HG02870 (cell line): Measurements from ENCODE around the gene PLD6.
A peak's percentile ranks its signal among the peaks of the same experiment; 100 is the strongest.

Experiments used
- ATAC-seq: cut with Tn5 transposase; IDR thresholded peaks from one replicate; pipeline ENCODE4 v1.9.1; 2021; ENCODE audit warnings: mild to moderate bottlenecking, moderate library complexity; ENCODE audit not compliant: unreplicated experiment

Gene PLD6

DNA sequence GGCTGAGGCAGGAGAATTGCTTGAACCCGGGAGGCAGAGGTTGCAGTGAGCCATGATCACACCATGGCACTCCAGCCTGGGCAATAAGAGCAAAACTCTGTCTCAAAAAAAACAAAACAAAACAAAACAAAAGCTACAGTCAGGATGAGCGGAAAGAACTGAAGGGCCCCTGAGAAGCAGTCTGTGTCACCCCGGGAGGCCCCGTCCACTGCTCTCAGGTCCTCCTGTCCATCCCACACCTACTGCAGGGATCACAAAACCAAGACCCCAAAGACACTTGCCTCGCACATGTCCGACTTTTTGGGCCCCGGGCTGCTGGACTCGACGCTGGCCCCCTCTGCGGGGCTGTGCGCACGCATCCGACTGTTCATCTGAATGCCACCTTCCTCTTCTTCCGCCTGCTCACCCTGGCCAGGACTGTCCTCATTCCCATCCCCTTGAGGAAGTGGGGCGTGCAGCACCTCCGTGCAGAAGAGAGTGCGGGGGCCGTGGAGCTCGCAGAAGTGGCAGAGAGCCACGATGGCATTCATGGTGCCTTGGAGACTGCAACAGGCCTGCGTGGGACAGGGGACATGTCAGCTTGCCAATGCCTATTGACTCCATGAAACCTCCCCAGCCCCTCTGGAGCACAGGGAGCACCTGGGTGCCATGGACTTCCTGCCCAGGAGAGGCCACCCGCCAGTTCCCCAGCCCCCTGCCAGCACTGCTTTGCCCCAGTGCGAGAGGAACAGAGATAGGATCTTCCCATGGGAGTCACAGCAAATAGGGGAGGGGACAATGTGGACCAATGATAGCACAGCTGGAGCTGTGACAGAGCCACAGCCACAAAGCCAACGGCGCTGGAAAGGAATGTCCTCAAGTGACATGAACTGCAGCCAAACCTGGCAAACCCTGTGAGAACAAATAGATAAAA lies 21.7 kb upstream of the PLD6 start:
- no peak for ATAC-seq

GRCh38 chr17:17226451-17227265 lies 20.5 kb upstream of the PLD6 start:
- ATAC-seq: no peak

GRCh38 chr17:17225901-17226300 lies 19.8 kb upstream of the PLD6 start:
- no peak for ATAC-seq

DNA sequence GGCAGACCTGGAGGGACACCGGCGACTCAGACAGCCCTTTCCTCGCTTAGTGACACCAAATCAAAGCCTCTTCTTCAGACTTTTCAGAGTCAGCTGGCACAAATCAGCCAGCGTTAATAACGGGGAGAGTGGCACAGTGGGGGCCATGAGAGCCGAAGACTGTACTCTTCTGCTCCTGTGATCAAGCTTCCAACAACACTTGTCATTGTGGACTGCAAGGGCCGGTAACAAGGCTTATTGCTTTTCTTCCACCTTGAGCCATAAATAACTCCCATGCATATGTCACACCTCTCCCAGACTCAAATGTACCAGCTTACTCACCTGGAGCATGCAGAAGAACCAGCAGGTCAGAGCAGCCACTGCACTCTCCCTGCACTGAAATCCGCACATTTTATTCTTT lies 18.0 kb upstream of the PLD6 start:
- ATAC-seq: no peak

GRCh38 chr17:17223736-17224135 lies 17.6 kb upstream of the PLD6 start:
- ATAC-seq: no peak

DNA sequence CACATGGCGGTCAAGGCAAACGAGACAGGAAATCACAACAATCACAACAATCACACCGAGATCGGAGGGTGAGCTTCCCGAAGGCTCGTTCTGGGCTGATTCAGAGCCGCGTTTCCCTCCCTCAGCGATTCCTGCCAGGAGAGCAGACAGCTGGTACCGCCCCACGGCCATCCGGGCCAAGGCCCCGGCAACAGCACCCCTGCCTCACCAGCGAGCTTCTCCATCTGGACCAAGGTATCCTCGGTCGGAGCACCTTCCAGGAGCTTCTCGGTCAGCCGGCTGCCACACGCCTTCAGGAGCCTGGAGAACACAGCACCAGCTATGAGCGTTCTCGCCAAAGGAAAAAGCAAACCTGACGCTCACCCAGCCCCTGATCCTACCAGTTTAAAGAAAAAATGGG lies 15.2 kb upstream of the PLD6 start:
- ATAC-seq: no peak

DNA sequence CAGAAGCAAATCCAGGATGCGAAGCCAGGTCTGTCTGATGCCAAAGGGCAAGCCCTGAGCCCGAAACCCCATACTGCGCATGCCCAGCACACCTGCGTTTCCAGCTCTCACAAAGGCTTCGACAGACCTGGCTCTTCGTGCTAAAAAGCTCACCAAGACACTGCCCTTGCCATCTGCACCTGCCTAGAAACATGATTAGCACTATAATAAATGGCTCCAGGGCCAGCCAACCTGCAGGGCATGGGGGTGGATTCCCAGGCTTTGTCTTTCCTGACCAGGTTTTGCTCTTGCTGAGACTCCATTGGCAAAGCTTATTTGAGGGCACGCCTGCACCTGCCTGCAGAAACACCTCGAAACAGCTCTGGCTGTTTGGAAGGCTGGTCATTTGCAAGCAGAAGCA lies 14.4 kb upstream of the PLD6 start:
- no peak for ATAC-seq

DNA sequence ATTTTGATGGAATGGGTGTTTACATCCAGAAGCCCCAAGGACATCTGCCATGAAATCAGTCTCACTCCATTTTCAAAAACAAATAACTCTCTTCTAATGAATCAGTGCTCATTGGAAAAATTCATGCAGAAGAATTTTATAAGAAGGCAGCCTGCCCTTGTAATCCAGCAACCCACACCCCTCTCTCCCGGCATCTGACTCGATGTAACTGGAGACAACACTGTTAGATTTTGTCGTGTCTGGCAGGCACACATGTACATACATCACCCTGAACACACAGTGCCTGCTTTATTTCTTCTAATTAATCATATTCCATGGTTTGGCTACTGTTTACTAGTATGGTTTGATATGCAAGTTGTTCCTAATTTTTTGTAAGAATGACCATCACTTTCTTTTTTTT lies 11.9 kb upstream of the PLD6 start:
- no peak for ATAC-seq

GRCh38 chr17:17216776-17217175 lies 10.6 kb upstream of the PLD6 start:
- no peak for ATAC-seq

DNA sequence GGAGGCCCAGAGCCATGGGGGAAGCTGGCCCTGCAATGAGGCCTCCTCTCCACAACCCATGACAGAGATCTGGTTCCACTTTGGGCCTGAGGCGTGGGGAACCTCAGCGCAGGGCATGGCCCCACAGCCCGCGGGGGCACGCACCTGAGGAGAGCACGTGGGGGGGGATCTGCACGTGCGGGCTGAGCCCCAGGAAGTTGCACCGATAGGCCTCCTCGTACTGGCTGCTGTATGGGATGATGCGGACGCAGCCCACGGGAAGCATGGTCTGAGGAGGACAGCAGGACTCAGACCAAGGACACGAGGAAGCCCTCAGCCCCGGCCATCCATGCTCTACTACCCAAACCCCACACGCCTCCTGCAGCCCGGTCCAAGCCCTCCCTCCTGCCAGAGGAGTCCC lies 10.1 kb upstream of the PLD6 start:
- no peak for ATAC-seq

DNA sequence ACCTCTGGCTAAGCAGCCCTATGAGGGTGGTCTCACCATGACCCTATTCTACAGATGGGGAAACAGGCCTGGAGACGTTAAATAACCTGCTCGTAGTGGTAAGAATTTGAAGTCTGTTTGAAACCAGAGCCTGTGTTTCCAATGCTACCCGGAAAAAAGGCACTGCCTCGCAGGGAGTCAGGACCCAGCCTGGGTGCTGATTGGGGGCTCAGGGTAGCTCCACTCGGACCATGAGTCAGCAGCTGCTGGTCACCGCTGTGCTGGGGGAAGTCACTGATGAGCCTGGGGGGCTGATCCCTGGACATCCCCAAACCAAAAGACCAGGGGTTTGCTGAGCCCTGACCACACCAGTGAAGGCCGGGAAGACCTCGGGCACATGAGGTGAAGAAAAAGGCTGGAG lies 9.4 kb upstream of the PLD6 start:
- no peak for ATAC-seq

- no peak for ATAC-seq
Observed at GRCh38 chr17:17214646-17215436, 8.7 kb upstream of the PLD6 start.

- no peak for ATAC-seq
Observed at GRCh38 chr17:17213775-17214174, 7.6 kb upstream of the PLD6 start.

DNA sequence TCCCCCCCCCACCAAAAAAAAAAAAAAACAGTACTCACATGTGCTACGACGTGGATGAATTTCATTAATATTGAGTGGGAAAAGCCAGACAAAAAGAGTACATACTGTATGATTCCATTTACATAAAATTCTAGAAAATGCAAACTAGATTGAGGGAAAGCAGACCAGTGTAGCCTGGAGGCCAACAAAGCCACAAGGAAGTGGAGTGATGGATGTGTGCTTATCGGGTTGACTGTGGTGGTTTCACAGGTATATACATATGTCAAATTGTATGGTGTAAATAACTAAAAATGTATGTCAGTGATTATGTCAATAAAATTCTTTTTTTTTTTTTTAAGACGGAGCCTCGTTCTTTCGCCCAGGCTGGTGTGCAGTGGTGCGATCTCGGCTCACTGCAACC lies 1.9 kb upstream of the PLD6 start:
- no peak for ATAC-seq

DNA sequence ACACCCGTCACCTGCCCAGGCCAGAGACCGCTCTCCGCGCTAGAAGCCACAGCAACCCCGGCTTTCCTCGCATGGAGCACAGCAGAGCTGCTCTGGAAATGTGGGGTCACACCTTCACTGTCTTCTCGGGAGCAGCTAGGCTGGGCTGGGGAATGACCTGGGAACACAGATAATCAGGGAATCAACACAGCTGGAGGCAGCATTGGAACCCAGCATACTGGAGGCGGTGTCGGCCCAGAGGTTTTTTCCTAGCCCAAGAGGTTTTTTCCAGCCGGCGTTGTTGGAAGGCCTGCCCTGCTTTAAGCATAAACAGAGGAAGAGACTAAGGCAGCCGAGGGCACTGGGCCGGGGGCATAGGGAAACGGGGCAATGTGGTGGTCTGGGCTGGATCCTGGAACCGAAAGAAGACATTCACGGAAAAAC lies 791 bp upstream of the PLD6 start:
- no peak for ATAC-seq

DNA sequence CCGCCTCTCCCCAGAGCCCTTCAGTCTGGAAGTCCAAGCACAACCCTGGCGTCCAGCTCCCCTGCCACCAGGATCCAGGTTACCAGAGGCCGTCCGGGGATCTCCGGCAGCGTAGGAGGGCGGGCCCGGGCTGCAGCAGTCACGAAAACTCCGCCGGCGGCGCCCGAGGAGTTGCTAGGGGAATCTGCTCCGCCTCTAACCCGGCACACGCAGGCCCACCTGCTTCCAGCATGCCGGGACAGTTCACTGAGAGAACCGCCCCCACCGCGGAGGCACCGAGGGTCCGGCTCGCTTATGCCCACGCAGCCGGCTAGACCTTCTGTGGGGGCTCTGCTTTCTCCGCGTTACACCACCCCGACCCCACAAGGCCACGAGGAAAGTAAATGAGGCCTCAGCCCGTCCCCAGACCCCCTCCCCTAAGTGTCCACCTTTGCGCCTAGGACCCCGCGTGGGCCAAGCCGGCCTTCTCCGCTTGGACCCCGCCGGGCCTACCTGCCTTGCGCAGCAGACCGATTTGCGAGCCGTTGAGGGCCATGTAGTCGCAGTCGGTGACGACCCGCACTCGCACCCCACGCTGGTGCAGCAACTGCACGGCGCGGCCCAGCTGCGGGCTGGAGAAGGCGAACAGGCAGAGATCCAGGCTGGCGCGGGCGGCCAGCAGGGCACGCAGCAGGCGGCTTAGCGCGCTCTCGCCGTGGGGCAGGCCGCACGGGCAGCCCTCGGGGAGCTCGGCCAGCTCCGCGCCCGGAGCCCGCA lies 587 bp downstream of the PLD6 start:
- ATAC-seq: peak; percentile 46

DNA sequence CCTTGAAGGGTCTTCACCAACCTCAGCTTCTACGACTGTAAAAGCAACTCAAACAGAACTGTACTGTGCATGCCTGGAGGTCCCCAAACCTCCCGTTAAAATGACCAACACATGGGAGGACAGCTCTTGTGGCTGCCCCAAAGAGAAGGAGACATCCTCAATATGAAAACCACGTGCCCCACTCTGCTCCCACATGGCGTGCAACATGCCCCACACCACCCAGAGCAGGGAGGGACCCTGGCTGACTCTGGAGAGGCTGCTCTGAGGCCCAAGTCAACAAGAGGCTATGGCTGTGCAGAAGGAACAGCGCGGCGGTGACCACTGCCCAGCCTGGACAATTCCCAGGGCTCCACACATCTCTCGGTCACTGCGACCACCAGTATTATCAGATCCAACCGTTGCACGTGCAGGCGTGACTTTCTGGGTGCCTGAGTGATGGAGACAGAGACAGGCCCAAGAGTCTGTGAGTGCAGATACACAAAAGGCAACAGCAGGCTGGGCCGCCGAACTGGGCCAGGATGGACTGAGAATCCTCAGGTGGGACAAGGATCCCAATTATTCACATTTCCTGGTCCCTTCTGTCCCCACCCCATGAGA lies 1.4 kb downstream of the PLD6 start:
- ATAC-seq: no peak

- ATAC-seq: no peak
Observed at GRCh38 chr17:17204041-17204591, 2.0 kb downstream of the PLD6 start.

DNA sequence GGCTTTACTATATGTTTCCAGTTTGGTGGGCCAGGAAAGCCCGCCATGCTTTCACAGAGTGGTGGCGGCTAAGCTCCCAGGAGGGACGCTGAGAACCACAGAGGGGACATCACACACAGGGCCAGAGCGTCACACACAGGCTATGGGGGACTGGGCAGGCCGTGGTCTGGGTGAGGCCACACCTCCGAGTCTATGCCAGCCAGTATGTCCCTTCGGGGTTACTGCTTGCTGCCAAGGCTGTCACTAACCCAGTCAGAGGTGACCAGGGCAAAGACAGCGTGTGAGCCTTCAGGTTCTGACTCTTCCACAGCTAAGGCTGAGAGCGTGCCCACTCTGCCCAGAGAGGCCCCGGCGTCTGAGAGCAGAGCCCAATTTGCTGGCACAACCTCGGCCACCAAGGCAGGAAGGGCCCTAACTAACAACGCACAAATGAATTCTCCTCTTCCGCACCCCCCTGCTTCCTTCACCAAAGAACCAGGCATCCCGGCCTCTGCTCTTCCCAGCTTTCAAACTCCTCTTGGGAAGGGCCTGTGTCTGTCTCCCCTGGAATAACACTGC lies 2.9 kb downstream of the PLD6 start:
- no peak for ATAC-seq

DNA sequence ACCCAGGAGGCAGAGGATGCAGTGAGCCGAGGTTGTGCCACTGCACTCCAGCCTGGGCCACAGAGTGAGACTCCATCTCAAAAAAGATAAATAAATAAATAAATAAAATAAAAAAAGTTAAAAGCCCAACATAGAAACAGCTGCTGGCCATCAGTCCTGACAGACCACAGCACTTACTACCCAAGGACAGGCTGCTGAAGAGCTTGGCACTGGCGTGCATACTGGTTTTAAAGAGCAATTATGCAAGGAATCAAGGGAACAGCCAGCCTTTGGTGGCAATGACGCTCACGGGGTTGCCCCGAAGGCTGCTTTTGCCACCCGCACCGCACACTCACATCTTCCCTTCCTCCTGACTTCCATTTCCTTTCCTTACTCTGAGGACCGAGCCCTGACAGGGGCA lies 4.2 kb downstream of the PLD6 start:
- no peak for ATAC-seq
